GM19238 (cell line): ENCODE measurements around the gene GGT5.
"Not testable (repeated sequence)": the region's sequence is repeated elsewhere in the genome, so short reads cannot be mapped to it uniquely, and the experiment has no call there.

Experiments used
- DNase-seq: peaks from one replicate; pipeline ENCODE4 v3.0.0; 2011; ENCODE audit warnings: low spot score; ENCODE audit not compliant: insufficient read length

The GGT5 gene

DNA sequence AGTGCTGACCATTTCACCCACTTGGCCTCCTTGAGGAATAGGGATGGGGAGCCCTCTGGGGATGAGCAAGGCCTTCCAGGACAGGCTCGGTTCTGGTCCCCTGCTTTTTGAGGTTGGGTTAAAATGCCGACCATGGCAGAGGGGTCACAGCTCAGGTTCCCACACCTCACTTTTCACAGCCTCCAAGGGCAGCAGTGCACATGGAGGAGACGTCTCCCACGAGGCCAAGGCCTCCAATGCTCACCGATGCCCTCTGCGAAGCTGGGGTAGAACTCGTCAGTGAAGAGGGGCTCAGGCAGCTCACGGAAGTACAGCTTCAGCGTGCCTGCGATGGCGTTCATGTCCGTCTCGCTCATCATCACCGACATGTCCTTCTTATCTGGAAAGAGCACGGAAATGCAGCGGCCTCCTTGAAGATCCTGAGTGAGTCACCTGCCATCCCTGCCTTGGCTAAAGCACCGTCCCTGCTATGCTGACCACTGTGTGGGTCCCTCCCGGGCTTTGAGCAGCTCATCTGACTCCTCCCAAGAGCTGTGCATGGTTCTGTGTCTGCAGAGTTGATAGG lies 17.4 kb upstream of the GGT5 start:
- not testable (repeated sequence) for DNase-seq

DNA sequence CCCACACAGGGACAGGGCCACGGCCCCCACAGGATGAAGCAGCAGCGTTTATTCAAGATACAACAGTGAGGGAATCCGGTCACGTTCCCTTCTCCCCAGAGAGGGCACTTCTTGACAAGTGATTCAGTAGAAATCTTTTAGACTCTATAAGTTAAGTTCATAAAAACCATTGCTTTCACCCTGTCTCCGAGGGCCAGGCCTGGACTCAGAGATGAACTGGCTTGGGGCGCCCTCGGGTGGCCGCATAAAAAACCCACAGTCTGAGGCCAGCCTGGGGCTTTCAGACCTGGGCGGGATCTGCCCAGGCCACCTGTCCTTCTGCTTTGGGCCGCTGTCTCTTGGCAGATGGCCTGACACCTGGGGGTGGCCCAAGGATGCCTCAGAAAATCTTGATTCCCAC lies 14.6 kb upstream of the GGT5 start:
- not testable (repeated sequence) for DNase-seq

DNA sequence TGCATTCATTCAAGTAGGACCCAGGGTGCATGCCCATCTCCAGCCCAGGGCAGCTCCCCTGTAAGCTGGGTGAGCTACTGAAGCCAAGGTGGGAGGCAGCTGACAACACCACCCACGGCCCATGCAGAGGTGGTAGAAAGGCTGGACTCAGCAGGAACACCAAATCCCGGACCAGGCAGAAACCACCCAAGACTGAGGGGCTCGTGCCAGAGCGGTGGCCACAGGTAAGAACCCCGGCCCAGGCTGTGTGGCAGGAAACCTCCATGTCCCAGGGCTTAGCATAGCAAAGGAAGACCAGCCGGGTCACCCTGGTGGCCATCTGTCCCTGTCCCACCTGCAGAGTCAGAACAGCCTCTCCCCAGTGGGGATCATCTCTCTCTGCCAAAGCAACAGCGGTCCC lies 11.9 kb upstream of the GGT5 start:
- DNase-seq = not testable (repeated sequence)

DNA sequence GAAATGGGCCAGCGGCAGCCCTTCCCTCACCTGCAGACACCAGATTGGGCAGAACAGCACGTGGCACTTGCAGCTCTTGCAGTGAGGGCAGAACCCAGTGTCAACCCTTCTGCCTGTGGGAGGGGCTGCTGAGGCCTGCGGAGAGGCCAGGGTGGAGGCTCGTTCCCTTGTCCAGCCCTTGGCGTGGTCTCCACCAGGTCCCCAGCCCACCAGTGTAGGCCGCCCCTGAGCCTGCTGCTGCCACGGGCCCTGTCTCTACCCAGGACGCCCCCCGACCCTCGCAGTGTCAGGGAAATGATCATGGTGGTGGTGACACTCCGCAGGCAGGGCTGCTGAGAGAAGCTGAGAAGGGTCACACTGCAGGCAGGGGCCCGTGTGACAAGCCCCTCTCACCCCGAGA lies 11.3 kb upstream of the GGT5 start:
- not testable (repeated sequence) for DNase-seq

DNA sequence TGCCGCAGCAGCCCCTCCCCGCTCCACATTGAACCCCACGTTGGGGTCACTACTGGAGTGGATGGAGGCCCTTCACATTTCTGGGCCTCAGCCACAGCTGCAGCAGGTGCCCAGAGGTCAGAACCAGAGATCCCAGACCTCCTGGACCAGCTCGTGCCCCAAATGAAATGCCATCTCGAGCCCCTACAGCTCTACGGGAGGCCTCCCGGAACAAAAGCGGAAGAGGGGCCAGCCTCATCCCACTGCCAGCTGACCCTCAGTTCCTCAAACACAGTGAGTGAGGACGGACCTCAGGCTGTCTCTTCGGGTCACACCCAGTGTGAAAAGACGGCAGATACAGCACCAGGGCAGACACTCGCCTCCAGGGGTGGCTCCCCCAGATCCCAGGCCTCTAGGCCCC lies 8.2 kb upstream of the GGT5 start:
- not testable (repeated sequence) for DNase-seq

DNA sequence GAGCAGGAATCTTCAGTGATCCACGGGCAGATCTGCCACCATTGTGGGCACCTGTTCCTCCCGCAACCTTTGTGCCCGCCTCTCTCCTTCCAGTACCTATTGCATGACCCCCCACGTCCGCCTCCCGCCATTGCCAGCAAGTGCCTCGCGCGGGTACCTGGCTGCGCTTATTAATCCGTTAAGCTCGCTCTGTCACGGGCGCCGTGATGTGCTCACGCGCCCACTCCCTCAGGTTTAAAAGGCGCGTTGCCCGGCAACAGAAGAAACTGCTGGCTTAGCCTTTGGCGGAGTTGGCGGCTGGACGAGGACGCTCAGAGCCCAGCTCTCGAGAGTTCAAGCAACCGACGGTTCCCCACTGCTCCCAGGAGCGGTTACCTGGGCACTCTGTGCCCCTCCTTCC lies 6.4 kb upstream of the GGT5 start:
- not testable (repeated sequence) for DNase-seq

DNA sequence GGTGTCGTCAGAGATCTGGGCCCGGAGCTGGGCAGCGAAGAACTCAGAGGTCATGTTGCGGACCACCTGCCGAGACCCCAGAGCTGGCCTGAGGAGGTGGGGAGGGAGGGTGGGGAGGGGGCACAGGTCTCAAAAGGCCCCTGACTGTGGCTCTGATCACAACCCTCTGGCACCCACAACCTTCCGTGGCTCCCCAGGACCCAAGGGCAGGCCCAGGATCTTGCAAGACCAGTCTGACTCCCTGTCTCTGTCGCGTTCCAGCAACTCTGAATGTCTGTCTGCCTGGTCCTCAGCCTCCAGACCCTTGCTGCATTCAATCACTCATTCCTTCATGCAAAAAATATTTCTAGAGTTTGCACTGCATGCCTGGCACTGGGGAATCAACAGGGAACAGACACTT lies 4.5 kb upstream of the GGT5 start:
- DNase-seq = not testable (repeated sequence)

DNA sequence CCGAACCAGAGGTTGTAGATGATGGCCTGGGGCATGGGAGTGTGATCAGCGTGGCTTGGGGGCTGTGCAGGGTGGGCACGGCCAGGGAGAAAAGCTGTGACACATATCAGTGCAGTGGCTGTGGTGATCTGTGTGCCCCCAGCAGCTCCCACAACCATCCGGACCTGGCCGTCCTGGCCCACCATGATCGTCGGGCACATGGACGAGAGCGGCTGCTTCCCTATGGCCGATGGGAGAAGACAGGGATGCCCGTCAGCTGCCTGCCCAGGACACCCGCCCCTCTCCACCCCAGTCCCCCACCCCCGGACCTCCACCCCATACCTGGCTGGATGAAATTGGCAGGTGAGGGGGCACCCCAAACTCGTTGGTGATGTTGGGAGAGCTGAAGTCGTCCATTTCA lies 3.7 kb upstream of the GGT5 start:
- not testable (repeated sequence) for DNase-seq

DNA sequence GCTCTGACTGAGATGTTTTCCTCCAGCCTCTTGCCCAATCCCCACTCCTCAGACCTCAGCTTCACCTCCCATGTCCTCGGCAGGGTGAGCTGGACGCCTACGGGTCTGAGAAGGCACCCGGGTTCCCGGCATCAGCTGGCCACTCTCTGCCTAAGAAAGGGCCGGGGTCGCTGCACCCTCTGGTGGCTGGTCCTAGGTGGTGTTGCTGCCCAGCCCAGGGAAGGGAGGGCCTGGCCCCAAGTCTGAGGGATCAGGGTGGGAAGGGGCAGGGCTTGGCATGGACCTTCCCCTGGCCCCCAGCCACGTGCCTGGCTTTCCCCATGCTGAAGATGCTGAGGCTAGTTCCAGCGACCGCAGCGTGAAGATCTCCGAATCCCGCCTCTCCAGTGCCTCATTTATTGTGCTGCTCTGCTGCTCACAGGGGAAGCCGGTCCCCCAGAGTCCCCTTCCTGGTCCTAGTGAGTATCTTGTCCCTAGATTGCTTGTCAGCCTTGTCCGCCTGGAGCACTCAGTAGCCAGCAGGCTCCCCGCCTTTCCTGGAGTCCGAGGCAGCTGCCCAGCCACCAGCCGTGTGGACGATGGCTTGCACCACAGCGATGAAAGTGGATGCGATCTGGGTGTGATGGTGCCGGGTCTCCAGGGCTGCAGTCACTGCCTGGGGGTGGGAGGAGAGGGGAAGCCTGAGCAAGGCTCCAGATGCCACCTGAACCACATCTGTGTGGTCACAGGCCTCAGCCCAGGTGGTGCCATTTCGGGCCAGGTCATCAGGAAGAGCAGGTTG lies 2.9 kb upstream of the GGT5 start:
- DNase-seq = peak; percentile 73

DNA sequence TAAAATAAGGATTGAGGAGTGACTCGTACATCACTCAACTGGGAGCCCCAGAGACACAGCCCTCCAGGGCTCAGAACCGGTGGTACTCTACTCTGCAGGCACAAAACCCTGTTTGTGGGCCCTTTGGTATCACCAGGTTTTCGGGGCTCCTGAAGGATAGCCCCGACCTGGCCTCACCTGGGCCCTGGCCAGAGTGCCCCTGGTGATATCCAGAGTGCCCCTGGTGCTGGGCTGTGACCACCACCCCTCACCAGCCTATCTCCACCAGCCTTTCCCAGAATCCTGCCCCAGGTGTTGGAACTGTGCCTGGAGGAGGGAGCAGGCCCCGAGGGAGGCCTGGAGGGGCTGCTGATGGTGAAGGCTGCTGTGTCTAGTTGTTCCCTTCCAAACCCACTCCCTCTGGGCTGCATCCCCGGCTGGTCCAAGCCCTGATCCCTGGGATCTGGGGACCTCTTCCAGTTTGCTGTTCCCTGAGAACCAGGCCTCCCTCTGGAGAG lies 2.2 kb upstream of the GGT5 start:
- DNase-seq = no peak

DNA sequence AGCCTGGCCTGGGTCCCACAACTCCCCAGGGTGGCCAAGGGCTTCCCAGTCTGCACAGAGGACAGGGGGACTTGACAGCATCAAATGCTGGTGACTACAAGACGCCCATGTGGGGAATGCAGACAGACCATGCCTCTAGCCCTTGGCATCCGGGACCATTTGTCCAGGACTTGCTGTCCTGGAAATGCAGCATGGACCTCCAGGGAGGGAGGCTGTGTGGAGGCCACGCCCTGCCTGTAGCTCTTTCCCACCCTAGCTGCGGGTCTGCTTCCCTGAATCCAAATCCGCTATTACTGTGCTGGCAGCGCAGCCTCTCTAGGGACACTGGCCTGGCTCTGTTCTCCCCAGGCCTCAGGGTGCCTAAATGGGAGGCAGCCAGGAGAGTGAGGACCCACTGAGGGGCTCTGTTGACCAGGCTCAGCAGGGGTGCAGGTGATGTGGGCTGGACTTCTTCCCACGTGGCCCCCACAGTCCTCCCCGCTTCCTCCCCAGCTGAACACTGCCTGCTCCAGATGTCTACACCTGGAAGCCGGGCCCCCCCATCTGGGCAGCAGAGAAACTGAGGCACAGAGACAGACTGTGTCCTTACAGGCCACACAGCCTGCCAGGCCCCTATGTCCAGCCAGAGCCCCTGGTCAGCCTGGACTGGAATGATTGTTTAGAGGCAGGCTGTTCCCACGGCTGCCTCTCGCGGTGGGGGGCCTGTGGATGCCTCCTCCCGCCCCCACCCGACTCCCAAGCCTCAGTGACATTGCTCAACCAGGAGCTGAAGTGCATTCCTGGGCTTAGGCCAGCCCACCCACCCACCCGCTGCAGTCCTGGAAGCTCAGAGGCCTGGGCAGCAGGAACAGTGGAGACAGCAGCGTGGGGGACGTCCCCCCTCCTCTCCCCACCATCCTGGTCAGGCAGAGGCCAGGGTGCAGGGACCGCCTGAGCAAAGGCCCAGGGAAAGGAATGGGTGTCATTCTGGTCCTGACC lies 991 bp upstream of the GGT5 start:
- not testable (repeated sequence) for DNase-seq

DNA sequence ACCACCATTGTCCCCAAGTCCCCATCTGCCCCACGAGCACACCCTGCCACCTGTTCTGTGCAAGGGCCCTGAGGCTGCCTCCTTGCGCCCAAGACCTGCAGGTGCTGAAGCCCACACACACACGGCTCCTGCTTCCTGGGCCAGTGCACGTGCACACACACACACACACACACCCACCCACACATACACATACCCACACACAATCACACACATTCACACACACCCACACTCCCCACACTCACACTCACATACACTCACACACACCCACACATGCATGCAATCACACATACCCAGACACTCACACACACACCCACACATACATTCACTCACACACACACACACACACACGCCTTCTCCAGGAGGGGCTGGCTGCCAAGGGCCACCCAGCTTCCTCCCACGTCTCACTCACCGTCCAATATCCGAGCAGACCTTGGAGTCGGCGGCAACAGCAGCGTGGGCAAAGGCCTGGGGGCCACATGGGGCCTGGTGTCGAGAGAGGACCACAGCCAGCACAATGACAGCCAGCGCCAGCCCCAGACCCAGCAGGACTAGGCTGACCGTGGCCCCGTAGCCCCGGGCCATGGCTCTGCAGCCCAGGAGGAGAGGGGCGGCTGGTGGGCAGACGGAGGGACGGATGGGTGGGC lies 616 bp downstream of the GGT5 start:
- no peak for DNase-seq

DNA sequence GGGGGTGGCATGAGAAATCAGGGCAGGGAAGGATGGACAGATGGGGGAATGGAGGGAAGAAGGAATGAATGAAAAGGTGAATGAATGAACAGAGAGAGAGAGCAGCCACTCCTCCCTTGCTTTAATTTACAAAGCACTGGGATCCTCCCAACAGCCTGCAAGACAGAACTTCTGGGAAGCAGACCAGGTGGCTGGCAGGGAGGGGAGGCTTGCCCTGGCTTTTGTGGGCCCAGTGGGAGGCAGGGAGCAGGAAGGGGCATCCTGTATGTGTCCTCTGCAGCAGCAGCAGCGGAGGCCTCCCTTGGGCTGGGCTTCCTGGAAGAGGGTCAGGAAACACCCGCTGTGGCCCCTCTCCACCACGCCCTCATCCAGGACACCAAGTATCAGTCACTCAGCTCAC lies 1.5 kb downstream of the GGT5 start:
- not testable (repeated sequence) for DNase-seq

DNA sequence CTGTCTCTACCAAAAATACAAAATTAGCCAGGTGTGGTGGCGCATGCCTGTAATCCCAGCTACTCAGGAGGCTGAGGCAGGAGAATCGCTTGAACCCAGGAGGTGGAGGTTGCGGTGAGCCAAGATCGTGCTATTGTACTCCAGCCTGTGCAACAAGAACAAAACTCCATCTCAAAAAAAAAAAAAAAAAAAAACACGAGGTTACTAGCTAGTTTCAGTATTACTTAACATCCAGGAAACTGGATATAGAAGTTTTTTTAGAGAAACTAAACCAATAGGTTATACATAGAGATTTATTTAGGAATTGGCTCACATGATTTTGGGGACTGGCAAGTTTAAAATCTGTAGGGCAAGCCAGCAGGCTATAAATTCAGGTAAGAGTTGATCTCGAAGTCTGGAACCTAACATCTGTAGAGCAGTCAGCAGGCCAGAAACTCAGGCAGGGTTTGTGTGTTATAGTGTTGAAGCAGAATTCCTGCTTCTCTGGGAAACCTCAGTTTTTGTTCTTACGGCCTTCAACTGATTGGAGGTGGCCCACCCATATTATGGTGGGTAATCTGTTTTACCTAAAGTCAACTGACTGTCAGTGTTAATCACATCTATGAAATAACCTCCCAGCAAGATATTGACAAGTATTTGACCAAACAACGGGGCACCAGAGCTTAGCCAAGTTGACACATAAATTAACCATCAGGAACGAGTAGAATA lies 3.7 kb downstream of the GGT5 start:
- DNase-seq = not testable (repeated sequence)

DNA sequence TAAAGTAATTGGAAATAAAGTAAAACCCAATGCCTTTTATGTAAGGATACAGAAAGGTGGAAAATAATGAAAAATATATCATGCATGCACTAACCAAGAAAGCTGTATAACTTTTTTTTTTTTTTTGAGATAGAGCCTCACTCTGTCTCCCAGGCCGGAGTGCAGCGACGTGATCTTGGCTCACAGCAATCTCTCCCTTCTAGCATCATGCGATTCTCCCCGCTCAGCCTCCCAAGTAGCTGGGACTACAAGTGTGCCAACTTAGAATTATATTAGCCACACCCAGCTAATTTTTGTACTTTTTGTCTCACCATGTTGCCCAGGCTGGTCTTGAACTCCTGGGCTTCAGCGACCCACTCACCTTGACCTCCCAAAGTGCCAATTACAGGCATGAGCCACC lies 4.5 kb downstream of the GGT5 start:
- DNase-seq = no peak

DNA sequence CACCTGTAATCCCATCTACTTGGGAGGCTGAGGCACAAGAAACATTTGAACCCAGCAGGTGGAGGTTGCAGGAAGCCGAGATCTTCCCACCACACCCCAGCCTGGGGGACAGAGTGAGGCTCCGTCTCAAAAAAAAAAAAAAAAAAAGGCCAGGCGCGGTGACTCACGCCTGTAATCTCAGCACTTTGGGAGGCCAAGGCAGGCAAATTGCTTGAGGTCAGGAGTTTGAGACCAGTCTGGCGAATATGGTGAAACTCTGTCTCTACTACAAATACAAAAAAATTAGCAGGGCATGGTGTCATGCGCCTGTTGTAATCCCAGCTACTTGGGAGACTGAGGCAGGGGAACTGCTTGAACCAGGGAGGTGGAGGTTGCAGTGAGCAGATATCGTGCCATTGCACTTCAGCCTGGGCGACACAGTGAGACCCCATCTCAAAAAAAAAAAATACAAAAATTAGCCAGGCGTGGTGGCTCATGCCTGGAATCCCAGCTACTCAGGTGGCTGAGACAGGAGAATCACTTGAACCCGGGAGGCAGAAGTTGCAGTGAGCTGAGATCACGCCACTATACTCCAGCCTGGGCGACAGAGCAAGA lies 6.7 kb downstream of the GGT5 start:
- DNase-seq = not testable (repeated sequence)

DNA sequence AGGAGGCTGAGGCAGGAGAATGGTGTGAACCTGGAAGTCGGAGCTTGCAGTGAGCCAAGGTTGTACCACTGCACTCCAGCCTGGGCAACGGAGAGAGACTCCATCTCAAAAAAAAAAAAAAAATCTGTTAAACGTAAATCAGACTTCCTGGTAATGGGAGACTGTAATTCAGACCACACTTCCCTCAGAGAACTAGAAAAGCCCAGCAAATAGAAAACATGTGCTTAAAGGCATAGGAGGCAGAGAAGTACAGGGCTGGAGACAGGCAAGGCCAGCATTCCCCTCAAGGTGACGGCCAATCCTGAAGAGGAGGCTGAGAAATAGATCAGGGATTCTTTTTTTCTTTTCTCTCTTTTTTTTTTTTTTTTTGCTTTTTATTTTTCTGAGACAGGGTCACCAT lies 8.2 kb downstream of the GGT5 start:
- DNase-seq = no peak

DNA sequence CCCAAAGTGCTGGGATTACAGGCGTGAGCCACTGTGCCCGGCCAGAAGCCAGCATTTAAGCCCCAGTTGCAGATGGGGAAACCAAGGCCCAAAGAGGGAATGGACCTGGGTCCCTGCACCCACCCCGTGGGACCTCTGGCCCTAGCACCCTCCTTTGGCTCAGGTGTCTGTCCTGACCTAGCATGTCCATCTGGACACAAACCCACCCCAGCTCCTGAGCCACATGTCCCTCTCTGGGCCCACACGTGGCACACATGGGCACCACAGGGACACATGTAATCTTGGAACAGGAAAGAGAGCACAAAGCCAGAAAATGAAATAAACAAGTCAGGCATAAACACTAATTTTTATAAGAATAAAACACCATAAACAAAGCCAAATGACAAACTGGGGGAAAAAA lies 9.6 kb downstream of the GGT5 start:
- no peak for DNase-seq

DNA sequence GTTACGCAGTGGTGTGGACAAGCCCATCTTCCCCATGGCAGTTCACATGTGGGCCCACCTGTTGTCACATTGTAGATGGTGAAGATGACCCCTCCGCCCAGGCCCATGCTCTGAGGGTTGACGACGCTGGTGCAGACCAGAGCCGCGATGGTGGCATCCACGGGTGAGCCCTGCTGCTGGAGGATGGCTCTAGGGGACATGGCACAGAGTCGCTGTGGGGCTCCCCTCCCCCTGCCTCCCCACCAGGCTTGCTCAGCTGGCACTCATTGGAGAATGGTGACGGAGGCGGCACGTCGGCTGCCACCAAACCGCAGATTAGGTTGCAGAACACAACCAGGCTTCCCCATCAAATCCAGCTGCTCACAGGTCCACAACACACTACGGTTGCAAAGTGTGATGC lies 11.1 kb downstream of the GGT5 start:
- no peak for DNase-seq

DNA sequence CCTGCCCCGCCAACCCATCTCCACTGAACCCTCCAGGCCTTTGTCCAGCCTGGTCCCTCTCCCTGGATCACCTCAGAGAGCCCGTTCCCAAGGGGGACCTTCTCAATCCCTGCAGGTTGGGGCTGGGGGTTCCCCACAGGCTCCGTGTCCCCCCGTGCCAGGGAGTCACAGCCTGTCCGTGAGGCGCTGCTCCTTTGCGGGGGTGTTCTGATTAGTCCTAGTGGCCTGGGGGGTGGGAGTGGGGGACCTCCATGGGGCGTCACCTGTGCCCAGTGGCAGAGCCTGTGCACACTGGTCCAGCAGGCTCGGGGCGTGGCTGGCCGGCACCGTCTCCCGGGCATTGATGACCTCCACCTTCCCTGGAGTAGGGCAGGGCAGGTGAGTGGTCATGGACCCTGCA lies 11.6 kb downstream of the GGT5 start:
- no peak for DNase-seq
